ELR (cell line): Measurements from ENCODE around the gene CTNNA1.
"Not testable (repeated sequence)": the region's sequence is repeated elsewhere in the genome, so short reads cannot be mapped to it uniquely, and the experiment has no call there.

Experiments
- DNase-seq: peaks from one replicate; pipeline ENCODE4 v3.0.0-alpha.2; 2015; ENCODE audit warnings: low read depth

CTNNA1 gene, protein sequence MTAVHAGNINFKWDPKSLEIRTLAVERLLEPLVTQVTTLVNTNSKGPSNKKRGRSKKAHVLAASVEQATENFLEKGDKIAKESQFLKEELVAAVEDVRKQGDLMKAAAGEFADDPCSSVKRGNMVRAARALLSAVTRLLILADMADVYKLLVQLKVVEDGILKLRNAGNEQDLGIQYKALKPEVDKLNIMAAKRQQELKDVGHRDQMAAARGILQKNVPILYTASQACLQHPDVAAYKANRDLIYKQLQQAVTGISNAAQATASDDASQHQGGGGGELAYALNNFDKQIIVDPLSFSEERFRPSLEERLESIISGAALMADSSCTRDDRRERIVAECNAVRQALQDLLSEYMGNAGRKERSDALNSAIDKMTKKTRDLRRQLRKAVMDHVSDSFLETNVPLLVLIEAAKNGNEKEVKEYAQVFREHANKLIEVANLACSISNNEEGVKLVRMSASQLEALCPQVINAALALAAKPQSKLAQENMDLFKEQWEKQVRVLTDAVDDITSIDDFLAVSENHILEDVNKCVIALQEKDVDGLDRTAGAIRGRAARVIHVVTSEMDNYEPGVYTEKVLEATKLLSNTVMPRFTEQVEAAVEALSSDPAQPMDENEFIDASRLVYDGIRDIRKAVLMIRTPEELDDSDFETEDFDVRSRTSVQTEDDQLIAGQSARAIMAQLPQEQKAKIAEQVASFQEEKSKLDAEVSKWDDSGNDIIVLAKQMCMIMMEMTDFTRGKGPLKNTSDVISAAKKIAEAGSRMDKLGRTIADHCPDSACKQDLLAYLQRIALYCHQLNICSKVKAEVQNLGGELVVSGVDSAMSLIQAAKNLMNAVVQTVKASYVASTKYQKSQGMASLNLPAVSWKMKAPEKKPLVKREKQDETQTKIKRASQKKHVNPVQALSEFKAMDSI

DNA sequence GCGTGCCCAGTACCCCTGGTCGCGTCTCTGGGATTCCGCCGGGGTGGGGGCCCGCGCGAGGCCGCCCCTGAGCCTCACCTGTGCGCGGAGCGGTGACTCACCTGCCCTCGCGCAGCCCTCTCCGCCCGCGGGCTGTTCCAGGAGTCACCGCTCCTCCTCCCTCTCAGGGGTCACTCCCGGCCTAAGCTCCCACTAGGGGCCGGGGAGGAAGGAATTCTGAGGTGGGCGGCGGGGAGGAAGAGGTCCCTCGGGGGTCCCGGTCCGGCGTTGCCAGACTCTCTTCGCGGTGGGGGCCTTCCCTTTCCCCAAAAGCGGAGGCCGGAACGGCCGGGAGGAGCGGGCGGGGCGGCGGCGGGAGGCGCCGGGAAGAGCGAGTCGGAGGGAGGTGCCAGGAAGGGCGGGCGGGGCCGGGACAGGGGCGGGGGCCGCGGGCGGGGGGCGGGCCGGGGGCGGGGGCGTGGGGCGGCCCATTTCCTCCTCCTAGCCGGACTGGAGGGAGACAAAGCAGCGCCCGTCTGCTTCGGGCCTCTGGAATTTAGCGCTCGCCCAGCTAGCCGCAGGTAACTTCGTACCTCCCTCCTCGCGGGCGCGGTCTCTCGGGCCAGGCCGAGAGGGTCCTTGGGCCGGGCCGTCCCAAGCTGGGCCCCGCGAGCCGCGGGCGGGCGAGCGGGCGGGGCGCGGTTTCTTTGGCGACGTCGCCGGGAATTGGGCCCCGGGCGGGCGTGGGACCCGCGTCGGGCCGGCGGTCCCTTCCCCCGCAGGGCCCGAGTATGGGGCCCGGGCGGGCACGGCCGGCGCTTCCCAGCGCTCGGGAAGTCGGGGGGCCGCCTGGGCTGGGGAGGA is at the start of gene CTNNA1:
TSS of gene CTNNA1 (plus strand) at position 475 of the 843 bp plus-strand sequence. CDS start 28,500 bp downstream, outside the sequence.
- peak; percentile 82 for DNase-seq

DNA sequence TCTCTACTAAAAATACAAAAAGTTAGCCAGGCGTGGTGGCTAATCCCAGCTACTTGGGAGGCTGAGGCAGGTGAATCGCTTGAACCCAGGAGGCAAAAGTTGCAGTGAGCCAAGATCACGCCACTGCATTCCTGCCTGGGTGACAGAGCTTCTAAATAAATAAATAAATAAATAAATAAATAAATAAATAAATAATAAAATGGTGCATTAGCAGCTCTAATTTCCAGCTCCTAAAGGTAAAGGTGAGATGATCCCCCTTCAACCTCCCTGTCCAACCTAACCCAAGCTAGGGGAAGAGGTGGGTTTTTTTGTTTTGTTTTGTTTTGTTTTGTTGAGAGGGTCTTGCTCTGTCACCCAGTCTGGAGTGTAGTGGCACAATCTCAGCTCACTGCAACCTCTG is 49.4 kb upstream of the CTNNA1 start:
- DNase-seq, result not testable (repeated sequence)

DNA sequence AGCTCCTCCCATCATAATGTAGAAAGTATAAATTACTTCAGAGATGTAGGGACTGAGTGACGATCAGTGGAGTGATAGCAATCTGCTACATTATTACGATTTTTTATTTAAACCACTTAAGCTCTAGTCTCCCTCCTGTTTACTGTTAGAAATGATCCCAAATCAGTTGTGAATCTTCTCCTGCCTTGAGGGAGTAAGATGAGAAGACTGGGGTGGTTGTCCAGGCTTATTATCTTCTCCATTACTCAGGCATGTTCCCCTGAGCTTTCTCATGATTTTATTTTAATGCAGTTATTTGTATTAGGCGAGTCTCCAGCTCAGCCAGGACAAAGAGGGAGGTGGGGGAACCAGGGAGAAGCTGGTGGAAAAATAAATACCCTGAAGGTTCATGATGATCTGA is 48.2 kb upstream of the CTNNA1 start:
- no peak for DNase-seq

DNA sequence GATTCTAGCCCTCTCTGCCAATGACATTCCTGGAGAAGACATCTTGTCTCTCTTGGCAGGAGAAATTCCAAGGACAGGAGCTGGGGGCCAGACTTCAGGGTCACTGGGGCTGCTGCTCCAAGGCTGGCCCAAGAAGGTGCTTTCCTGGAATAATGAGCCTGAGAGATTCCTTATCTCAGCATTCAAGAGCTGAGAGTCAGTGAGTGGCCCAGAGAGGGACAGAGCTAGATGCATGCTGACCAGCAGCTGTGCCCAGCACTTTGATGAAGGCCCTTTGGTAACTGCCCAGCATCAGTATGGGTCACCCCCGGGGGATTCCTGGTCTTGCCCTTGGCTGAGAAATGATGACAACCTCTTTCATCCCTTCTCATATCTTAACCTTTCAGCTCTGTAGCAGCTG is 47.7 kb upstream of the CTNNA1 start:
- DNase-seq, result no peak

DNA sequence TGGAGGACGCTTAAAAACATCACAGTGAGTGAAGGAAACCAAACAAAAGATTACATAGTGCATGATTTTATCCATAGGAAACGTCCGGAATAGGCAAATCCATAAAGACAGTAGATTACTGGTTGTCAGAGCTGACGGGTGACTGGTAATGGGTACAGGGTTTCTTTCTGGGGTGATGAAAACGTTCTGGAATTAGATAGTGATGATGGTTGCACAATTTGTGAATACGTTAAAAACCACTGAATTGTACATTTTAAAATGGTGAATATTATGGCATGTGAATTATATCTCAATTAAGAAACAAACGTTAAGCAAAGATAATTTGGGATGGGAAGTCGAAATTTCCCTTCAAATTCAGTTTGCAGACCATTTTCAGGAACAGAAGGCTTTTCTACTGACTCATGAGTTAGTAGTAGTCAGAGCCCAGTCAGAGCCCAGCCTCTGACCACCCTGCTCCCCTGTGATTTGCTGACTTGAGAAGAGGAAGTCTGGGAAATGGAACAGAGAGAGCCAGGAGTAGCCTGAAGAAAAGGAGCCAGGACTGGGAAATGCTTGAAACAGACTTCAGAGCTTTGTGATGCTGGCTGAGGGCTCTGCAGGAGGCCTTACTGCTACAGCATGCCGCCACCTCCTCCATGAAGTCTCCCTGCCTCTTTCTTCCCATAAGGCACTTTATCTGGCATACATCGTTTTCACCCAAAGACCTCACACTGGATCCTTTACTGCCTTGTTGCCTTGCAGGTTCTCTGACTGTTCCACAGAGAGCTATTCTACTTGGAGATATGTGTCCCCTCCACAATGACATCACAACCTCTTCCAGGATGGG is 46.4 kb upstream of the CTNNA1 start:
- DNase-seq, result peak; percentile 89

DNA sequence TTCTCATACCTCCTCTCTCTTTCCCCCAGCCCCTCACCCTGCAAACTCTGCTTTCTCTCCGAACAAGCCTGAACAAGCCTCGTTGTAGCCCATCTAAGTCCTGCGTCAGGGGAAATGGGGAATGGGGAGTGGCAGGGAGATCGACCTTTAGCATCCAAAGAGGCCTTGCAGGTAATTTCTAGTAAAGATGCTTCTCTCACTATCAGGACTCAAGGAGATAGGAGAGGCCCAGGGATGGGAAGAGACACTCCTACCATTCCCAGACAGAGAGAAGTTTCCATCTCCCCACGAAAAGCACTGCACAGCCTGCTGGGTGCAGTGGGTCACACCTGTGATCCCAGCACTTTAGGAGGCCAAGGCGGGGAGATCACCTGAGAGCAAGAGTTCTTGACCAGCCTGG is 44.4 kb upstream of the CTNNA1 start:
- DNase-seq, result no peak

DNA sequence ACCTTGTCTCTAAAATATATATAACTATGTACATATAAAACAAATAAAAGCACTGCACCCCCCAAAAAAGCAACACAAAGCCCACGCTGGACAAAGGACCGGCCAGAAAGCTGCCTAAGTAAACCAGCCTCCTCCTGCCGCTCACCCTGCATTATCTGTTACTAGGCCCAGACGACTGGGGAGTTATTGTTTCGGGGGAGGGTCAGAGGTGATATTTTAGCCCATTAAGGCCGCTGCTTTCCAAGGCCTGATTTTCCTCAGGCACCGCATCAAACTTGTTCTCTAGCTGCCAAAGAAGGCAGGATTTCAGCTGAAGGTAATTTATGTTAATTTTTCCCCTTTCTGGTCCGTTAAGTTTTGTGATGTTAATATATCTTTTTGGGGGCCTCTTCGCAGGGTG is 44.0 kb upstream of the CTNNA1 start:
- no peak for DNase-seq

DNA sequence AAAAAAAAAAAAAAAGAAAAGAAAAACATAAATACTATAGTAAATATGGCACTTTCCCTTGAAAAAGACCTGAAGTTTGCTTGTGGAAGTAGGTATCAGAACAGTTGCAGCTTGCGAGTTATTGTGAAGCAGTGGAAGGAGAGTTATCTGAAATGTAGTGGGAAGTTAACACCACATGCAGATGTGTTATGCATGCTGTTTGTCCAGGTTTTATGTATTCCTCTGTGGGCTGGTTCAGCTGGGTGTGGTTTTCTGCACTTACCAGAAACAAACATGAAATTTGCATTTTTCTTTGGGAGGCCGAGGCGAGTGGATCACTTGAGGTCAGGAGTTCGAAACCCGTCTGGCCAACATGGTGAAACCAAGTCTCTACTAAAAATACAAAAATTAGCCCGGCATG is 42.1 kb upstream of the CTNNA1 start:
- no peak for DNase-seq

DNA sequence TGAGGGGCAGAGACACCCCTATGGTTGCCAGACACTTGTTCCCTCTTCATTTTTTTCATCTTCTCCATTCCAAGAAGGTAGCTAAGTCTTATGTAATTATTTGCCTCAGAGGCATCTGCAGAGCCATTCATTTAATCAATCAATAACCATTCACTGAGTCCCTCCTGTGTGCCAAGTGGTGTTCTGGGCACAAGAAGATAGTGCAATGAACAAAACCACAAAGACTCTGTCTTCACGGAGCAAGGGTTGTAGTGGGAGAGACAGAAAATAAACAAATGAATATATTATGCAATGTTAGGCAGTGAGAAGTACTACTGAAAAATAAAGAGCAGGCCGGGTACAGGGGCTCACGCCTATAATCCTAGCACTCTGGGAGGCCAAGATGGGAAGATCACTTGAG is 41.4 kb upstream of the CTNNA1 start:
- no peak for DNase-seq

DNA sequence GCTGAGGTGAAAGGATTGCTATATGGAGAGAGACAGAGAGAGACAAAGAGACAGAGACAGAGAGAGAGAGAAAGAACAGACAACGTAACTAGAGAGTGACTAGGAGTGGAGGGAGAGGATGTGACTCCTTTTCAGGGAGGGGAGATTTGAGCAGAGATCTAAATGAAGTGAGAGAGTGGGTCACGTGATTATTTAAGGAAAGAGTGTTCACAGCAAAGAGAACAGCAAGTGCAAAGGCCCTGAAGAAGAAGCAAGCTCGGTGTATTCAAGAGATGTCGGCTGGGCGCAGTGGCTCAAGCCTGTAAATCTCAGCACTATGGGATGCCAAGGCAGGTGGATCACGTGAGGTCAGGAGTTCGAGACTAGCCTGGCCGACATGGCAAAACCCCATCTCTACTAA is 40.9 kb upstream of the CTNNA1 start:
- no peak for DNase-seq

DNA sequence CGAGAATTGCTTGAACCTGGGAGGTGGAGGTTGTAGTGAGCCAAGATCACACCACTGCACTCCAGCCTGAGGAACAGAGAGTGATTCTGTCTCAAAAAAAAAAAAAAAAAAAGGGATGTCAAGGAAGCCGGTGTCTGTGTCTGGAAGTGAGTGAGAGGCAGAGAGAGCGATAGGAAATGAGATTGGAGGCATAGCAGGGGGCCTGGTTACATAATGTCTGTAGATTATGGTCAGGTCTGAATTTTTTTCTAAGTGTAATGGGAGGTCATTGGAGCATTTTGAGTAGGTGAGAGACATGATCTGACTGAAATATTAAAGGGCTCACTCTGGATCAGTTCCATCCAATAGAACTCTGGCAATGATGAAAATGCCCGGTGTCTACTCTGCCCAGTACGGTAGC is 40.4 kb upstream of the CTNNA1 start:
- DNase-seq, result no peak

DNA sequence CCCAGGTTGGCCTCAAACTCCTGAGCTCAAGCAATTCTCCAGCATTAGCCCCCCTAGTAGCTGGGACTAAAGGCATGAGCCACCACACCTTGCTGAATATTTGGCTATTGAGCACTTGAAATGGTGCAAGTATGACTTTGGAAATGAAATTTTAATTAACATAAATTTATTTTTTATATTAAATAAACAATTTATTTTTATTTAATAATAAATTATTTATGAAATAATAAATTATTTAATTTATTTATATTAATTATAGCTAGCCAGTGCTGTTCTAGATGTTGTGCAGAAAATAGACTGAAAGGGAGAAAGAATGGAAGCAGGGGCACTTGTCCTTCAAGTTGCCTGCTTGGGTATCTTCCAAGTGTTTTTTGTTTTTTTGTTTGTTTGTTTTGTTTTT is 40.0 kb upstream of the CTNNA1 start:
- no peak for DNase-seq

DNA sequence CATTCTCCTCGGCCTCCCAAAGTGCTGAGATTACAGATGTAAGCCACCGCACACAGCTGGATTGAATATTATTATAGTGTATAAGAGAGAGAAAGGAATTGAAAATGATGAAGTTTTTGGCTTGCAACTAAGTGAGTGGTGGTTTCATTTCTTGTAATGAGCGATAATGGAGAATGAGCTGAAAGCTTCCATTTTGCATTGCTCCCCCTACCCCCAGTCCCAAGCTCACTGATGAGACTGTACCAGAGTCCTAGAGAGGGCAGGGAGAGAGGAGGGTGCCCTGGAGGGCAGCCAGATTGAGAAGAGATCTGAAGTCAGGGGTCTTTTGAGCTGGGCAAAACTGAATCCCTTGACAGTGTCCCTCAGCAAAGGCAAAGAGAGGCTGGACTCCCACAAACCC is 38.5 kb upstream of the CTNNA1 start:
- no peak for DNase-seq

DNA sequence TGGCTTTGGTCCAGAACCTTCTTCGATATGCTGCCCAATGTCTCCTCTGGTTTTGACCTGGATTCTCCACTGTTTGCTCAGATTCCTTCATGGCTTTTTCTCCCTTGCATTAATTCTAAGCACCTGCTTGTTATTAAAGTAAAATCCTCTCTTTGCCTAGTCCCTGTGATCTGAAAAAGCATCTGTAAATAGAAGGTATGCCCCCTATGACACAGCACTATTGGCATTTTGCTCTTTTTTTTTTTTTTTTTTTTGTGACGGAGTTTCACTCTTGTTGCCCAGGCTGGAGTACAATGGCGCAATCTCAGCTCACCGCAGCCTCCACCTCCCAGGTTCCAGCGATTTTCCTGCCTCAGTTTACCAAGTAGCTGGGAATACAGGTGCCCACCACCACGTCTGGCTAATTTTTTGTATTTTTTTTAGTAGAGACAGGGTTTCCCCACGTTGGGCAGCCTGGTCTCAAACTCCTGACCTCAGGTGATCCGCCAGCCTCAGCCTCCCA is 37.2 kb upstream of the CTNNA1 start:
- peak; percentile 40 for DNase-seq

DNA sequence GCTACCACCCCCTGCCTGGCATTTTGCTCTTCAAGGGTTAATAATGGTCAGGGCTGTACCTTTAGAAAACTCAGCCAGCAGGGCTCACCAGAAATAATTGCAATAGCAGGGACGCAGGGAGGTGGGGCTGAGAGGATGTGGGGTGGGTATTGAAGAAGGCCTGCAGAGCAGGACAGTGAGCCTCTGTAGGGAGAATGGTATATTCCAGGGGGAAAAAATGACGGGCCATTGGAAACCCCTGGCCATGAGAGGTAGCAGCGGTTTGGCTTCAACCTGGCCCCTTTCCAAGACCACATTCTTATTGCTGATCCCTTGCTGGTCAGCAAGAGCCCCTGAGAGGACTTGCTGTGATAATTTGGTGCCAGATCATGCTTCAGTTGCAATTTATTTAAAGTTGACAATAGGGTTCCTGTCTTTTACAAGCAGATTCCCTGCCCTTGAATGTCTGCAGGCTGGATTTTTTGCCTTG is 36.7 kb upstream of the CTNNA1 start:
- DNase-seq, result peak; percentile 39

DNA sequence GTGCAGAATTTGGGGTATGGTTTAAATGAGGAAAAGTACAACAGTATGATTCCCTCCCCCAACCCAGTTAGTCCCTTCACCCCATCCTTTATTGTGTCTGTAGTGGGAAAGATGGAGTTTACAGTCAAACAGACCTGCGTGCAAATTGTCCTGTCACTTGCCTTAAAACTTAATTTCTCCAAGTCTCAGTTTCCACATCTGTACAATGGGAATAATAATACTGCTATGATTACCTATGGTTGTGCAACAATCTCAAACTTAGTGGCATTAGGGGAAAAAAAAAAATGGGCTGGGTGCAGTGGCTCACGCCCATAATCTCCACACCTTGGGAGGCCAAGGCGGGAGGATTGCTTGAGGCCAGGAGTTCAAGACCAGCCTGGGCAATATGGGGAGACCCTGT is 35.8 kb upstream of the CTNNA1 start:
- DNase-seq, result no peak

DNA sequence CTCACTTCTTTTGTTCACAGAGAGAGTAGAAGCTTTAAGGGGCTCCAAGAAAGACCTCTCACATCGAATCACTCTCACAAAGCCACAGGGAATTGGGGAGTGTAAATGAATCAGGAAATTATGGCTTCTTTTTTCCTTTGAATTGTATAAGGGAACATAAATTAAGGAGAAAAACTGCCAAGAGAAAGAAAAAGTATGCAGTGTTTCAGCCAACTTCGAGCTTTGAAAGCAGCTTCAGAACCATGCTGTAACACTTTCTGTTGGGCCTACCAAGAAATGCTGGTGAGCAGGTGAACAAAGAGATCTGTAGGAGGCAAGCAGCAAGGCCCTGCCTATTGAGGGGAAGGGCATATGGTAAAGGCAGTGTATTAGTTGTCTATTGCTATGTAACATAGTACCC is 33.4 kb upstream of the CTNNA1 start:
- no peak for DNase-seq

DNA sequence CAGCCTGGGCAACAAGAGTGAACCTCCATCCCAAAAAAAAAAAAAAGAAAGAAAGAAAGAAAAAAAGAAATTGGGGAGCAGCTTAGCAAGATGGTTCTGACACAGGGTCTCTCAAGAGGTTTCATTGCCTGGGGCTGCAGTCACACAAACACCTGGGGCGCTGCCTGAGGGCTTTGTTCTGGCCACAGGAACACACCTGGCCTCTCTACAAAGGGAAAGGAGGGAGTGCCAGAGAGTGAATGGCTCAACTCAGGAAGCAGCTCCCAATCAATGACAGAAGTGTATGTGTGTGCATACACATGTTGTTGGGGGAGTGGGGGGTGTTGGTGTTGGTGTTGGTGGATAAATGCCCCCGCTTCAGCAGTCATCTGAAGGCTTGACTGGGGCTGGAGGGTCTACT is 32.4 kb upstream of the CTNNA1 start:
- DNase-seq, result no peak

DNA sequence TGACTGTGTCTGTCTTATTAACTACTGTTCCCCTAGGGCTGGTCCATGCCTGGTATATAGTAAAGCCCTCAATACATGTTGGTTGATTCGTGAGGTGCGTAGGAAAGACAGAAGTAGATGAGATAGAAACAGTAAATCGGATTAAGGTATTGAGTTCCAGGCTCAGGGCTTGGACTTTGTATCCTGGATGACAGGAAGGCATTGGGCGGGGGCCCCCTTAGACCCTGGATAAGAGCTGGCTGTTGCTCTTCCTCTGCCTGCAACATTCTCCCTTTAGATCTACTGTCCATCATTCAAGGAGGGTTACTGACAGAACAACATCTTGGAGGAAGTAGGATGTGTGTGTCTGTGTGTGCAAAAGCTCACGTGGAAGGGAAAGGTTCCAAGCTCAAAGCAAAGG is 31.2 kb upstream of the CTNNA1 start:
- DNase-seq, result no peak

DNA sequence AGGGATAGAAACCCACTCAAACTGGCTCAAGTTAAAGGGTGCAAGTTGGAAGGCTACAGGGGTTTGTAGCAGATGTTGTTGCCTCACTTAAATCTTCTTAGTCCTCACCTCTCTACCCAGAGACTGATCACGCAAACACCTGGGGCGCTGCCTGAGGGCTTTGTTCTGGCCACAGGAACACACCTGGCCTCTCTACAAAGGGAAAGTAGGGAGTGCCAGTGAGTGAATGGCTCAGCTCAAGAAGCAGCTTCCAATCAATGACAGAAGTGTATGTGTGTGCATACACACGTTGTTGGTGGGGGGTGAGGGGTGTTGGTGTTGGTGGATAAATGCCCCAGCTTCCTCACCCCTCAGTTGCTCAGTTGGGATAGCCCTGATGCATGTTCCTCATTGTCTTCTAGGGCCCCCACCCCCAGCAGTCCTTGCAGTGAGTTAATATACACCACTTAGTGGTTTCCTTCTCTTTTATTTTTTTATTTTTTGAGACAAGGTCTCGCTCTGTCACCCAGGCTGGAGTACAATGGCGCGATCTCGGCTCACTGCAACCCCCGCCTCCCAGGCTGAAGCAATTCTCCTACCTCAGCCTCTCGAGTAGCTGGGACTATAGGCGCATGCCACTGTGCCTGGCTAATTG is 30.6 kb upstream of the CTNNA1 start:
- DNase-seq, result no peak
